B cell (primary cell): ENCODE data around the gene TRPV2.

Experiments
- EZH2 ChIP-seq: IDR thresholded peaks from 2 replicates; pipeline ENCODE4 v1.6.1; 2012; ENCODE audit warnings: borderline replicate concordance, low read depth, mild to moderate bottlenecking, moderate library complexity, low read length; ENCODE audit not compliant: insufficient read depth, poor library complexity, severe bottlenecking
- TF ChIP-seq, protein P1 (sequence below): fragments of 200-600 bp; IDR thresholded peaks from one replicate; pipeline ENCODE4 v1.8.0; 2022; ENCODE audit warnings: antibody characterized with exemption, mild to moderate bottlenecking

DNA sequence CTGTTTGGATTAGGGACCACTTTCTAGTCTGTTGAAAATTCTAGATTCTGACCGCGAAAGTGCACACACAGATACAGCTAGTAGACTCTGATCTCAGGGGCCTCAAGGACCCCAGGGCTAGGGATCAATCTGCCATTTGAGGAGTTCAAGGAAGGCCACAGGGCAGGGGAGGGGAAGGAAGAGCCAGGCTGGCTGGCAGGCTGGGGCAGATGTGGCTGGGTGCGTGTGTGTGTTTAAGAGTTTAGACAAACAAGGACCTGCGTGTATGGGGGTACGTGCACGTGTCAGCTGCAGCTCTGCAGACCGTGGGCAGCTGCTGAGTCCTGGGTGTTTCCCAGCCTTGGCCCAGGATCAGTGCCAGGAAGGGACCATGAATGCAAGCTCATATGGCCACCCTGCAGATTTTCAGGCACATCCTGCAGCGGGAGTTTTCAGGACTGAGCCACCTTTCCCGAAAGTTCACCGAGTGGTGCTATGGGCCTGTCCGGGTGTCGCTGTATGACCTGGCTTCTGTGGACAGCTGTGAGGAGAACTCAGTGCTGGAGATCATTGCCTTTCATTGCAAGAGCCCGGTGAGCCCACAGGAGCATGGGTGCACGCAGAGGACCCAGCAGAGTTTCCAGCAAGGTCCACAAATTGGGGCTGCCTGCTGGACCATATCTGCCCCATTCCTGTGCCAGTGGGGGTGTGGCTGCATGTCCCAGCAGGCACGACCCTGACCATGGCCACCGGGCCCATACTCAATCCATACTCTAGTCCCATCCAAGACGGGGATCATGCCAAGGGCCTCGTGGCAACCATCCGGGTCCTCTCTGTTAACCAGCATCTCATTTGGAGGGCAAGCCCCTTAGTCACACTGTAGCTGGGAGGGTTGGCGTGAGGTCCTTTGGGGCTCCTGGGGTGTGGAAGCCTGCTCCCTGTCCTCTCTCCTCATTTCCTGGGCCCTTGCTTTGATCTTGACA lies 10.6 kb downstream of the TRPV2 start:
- TF ChIP-seq, protein P1, sequence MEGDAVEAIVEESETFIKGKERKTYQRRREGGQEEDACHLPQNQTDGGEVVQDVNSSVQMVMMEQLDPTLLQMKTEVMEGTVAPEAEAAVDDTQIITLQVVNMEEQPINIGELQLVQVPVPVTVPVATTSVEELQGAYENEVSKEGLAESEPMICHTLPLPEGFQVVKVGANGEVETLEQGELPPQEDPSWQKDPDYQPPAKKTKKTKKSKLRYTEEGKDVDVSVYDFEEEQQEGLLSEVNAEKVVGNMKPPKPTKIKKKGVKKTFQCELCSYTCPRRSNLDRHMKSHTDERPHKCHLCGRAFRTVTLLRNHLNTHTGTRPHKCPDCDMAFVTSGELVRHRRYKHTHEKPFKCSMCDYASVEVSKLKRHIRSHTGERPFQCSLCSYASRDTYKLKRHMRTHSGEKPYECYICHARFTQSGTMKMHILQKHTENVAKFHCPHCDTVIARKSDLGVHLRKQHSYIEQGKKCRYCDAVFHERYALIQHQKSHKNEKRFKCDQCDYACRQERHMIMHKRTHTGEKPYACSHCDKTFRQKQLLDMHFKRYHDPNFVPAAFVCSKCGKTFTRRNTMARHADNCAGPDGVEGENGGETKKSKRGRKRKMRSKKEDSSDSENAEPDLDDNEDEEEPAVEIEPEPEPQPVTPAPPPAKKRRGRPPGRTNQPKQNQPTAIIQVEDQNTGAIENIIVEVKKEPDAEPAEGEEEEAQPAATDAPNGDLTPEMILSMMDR: no peak
- no peak for TF ChIP-seq EZH2
